HG03135 (cell line): ENCODE measurements around the gene BLMH.
"Not testable (repeated sequence)": the region's sequence is repeated elsewhere in the genome, so short reads cannot be mapped to it uniquely, and the experiment has no call there.

Experiments used
- ATAC-seq: cut with Tn5 transposase; IDR thresholded peaks from one replicate; pipeline ENCODE4 v1.9.1; 2021; ENCODE audit warnings: mild to moderate bottlenecking, moderate library complexity; ENCODE audit not compliant: unreplicated experiment

The BLMH gene

DNA sequence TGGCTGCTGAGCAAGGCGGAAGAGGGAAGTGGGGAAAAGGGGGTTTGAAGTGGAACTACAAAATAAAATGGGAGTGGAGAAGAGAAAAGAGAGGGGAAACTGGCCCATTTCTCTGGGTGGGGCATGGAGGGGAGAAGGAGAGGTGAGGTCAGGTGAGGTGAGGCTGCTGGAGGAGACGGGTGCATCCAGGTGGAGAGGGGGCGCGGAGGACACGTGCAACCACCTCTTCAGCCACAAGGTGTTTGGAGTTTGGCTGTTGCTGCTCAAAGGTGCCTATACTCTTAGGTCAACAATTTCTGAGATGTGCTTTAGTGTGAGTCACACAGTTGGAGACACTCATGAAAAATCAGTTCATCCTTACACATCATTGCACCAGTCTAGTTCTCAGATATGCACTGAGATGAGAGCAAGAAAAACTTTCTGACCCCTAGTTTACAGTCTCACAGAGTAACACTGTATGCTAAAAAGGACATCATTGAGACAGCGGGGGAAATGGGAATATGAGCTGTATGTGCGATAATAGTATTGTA, 61.1 kb downstream of the BLMH start:
- no peak for ATAC-seq

GRCh38 chr17:30230009-30230408, 61.7 kb downstream of the BLMH start:
- not testable (repeated sequence) for ATAC-seq

GRCh38 chr17:30229012-30229411, 62.7 kb downstream of the BLMH start:
- ATAC-seq: no peak

- no peak for ATAC-seq
These were observed 63.7 kb downstream of the BLMH start for GRCh38 chr17:30228011-30228410.

GRCh38 chr17:30226878-30227277, 64.9 kb downstream of the BLMH start:
- ATAC-seq: no peak

- no peak for ATAC-seq
These were observed 65.7 kb downstream of the BLMH start for GRCh38 chr17:30225919-30226553.

DNA sequence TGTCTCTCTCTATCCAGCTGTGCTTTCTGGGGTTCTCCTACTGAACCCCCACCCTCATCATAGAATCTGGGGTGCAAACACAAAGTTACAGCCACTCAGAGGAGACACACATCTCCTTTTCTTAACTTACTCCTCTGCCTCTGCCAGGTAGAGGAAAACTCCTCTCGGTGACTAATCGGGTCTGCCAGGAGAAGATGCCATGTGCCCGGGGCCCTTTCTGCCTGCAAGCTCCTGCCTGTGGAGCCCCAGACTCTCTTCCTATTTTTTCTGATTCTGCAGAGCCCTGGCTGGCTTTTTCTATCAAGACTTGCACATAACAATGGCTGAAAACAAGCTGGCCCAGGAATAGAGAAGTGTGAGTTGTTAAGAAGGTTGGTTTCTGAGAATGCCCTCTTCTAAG, 66.6 kb downstream of the BLMH start:
- ATAC-seq: no peak

- ATAC-seq: no peak
These were observed 67.3 kb downstream of the BLMH start for GRCh38 chr17:30224419-30224960.

DNA sequence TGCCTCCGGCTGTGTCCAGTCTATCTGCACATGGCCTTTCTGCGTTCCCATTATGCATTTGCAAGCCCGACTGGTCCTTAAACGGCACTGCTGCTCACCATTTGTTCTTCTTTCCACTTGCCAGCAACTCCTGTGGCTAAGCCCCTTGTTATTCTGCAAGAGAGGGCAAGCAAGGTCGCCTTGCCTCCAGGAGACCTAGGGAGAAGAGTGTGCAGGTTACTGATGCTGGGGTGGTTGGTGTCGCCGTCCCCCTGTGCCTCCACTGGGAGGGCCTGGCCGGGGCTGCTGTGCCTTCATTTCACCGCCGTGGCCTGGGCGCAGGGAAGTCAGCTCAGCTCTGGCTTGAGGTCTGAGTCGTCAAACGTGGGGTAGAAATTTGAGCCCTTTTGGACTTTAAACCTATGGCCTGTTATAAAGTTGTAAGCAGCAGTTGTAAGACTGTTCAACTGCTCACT, 69.0 kb downstream of the BLMH start:
- no peak for ATAC-seq

DNA sequence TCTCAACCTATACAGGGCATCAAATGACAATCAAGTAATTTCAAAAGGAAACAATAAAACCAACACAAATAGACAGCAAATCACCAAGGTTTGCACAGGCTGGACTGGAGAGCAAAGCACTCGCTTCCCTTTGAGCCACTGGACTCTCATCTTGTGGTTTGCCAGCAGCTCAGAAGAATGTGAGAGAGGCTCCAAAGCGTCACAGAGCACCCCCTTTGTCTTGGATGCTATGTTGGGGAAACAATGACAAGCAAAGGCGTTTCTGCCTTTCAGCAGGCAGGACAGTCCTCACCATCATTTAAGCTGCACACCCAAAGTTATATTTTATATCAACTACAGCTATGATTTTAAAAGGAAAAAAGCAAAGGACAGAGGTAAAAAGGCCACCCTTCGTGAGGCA, 69.5 kb downstream of the BLMH start:
- ATAC-seq: no peak

GRCh38 chr17:30221346-30221745, 70.4 kb downstream of the BLMH start:
- ATAC-seq: no peak

DNA sequence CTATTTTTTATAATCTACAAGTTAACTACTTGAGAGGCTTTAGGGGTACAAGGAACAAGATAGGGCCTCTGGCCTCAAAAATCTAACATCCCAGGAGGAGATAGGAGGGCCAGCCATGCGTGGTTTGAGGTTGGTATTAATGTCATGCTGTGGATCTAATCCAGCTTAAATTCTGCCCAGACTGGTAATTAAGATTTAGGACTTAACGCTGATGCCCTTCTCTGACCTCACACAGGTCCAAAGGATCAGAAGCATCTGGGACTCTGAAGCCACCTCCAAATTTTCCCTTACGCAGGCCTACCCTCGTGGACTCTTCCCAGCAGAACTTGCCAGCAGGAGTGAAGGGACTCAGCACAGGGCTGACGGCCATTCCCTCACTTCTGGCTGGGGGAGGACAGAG, 71.3 kb downstream of the BLMH start:
- ATAC-seq: no peak

- no peak for ATAC-seq
These were observed 71.9 kb downstream of the BLMH start for GRCh38 chr17:30219833-30220232.

- no peak for ATAC-seq
These were observed 72.4 kb downstream of the BLMH start for GRCh38 chr17:30219315-30219714.

- no peak for ATAC-seq
These were observed 72.9 kb downstream of the BLMH start for GRCh38 chr17:30218799-30219198.

- no peak for ATAC-seq
These were observed 73.9 kb downstream of the BLMH start for GRCh38 chr17:30217746-30218245.

DNA sequence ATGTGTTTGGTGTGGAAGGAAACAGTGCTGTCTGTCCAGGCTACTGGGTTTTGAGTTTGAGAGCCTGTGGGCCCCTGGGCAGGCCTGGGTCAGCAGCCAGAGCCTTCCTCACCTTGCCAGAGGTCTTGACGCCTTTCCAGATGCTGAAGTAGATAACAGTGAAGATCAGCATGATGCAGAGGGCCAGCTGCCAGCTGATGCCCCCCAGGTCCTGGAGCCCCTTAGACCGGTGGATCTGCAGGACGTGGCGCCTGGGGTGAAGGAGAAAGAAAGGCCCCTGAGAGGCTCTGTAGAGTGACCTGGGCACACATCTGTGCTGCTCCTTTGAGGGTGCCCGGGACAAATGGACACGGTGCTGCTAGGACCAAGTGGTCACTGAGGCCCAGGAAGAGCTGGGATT, 74.7 kb downstream of the BLMH start:
- no peak for ATAC-seq

- ATAC-seq: peak; percentile 66
These were observed 79.0 kb downstream of the BLMH start for GRCh38 chr17:30212750-30213149.

GRCh38 chr17:30211371-30211770, 80.4 kb downstream of the BLMH start:
- no peak for ATAC-seq

- ATAC-seq: no peak
These were observed 80.8 kb downstream of the BLMH start for GRCh38 chr17:30210901-30211300.

DNA sequence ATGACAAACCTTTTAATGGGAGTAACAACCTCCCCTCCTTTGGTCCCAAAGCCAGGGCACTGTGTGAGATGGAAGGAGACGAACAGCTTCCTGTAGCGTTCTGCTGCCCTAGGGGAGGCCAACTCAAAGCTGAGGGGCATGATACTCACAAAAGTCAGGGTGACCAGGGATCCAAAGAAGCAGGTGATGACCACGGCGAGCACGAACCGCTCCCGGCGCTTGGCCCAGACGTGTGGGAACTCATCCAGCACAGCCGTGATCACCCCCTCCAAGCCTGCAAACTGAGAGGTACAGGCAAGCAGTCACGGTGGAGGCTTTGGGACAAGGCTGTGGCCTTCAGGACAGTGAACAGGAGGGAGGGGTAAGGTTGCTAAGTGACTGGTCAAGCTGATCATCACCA, 81.4 kb downstream of the BLMH start:
- ATAC-seq: no peak

DNA sequence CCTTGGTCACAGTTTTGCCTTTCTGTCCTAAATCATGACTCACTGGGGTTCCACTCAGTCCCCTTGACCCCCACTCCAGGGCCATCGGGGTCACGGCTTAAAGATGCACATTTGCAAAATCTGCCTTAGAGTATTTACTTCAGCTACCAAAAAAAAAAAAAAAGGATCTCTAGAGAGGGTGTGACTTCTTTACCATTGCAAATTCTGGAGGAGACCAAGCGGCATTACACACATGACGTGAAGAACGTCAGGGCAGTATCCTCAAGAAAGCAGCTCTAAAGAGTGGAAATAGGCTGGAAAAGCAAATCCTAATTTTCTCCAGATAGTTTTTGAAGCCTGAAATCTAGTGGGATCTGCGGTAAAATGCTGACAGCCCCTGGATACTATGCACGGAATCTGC, 81.8 kb downstream of the BLMH start:
- no peak for ATAC-seq

GRCh38 chr17:30208214-30208613, 83.5 kb downstream of the BLMH start:
- no peak for ATAC-seq
